GM19239 (cell line): ENCODE results near the gene ANO8.
"Not testable (repeated sequence)": the region's sequence is repeated elsewhere in the genome, so short reads cannot be mapped to it uniquely, and the experiment has no call there.

Experiments
- DNase-seq: peaks from one replicate; pipeline ENCODE4 v3.0.0; 2011; ENCODE audit warnings: low spot score; ENCODE audit not compliant: insufficient read length
- FAIRE-seq: peaks from 2 replicates; lab custom pipeline; 2011; peaks lifted over from hg19 to GRCh38; lab: Jason Lieb, UNC

ANO8 gene

DNA sequence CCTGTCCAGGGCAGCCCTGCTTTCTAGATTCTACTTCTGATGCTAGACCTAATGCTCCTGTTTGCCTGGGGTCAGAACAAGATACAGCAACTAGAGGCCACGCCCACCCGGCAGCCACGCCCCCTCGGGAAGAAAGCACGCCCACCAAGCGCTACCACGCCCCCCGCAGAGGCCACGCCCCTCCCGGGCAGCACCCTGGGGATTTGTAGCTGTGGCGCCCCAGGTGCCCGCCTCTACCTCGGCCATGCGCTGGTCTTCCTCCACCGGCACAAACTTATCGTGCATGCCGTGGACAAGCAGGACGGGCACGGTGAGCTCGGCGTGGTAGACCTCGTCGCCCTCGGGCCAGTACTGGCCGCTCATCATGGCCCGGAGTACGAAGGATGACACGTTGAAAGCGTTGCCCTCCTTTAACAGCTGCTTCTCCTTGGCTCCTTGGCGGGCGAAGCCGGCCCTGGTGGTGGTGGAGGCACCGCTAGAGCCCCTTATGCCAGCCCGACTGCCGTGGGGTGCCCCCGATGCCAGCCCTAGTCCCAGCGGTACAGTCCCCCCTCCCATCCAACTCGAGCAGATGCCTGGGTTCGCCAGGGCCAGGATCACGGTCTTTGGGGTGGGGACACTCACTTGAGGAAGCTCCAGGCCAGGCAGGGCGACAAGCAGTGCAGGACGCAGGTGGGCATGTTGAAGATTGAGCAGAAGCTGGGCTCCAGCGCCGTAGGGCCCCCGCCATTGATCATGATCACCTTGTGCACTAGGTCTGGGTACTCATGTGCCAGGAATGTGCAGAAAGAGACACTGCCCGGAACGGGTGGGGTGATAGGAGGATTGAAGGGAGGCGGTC lies 40.4 kb downstream of the ANO8 start:
- peak; percentile 44 for DNase-seq
- FAIRE-seq, result no peak

DNA sequence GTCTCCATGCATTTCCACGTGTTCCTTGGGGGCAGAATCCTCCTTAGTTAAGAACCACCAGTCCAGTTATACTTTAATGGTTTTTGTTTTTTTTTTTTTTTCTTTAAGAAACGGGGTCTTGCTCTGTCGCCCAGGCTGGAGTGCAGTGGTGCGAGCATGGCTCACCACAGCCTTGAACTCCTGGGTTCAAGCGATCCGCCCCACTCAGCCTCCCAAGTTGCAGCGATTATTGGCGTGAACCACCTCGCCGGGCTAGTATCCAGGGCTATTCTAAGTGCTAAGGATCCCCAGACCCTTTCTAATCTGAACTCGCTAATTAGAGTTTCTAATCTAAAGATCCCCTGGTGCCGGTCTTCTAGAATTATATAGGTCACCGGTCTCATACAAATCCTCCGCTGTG lies 41.0 kb downstream of the ANO8 start:
- FAIRE-seq (no peak), DNase-seq (no peak)

DNA sequence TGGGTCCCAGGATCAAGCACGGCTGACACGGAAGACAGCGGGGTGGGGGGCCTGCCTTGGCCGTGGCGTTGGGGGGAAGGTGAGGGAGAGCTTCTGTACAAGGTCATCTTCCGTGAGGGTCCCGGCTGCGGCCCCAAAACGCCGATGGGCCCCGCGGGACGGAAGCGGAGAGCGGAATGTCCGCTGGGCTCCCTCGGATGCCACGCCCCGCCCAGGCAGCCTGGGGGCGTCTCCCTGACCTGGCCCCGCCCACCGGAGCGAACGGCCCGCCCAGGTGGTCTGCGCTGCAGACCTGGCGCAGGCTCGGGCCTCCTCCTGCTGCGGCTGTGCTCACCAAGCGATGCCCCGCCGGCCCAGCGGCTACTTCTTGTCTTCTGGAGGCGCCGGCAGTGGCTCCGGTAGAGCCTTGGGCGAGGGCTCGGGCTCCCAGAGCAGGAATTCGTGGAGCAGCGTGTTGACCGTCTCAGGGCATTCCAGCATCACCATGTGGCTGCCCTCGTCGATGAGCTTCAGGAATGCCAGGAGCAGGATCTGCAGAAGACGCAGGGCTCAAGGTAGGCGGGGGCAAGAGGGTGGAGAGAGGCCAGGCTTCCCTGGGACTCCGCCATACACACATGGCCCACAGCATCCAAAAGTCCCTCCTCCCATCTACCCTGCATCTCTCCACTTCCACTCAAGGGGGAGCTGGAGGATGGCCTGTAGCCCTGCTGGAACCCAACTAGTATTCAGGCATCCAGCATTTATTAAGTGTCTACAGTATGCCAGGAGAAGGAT lies 42.2 kb downstream of the ANO8 start:
- FAIRE-seq (peak; percentile 95), DNase-seq (peak; percentile 97)

- no peak for DNase-seq
- peak; percentile 78 for FAIRE-seq
Measured at GRCh38 chr19:17289489-17289888, 45.2 kb downstream of the ANO8 start.

GRCh38 chr19:17286752-17287151 lies 47.9 kb downstream of the ANO8 start:
- FAIRE-seq (no peak), DNase-seq (no peak)

GRCh38 chr19:17286263-17286662 lies 48.4 kb downstream of the ANO8 start:
- FAIRE-seq, result no peak

DNA sequence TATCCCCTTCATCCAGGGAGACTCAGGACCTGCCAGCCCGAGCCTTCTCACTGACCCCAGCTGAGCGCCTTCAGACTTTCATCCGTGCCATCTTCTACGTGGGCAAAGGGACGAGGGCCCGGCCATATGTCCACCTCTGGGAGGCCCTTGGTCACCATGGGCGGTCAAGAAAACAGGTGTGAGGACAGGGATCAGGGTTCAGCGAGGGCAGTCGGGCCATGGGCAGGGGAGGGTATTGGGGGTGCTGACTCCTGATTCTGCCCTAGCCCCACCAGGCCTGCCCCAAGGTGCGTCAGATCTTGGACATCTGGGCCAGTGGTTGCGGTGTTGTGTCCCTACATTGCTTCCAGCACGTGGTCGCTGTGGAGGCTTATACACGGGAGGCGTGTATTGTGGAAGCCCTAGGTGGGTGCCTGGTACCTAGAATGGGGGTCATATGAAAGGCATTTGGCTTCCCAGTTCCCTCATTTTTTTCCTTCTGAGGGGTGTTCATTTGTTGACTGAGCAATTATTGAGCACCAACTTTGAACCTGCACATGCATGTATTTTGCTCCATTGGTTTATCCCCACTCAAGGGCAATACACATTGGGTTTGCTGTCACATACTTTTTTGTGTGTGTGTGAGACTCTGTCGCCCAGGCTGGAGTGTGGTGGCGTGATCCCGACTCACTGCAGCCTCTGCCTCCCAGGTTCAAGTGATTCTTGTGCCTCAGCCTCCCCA lies 49.1 kb downstream of the ANO8 start:
- FAIRE-seq (no peak), DNase-seq (no peak)

More at GRCh38 chr19:17286263-17286662, 48.4 kb downstream of the ANO8 start:
- DNase-seq, result no peak

DNA sequence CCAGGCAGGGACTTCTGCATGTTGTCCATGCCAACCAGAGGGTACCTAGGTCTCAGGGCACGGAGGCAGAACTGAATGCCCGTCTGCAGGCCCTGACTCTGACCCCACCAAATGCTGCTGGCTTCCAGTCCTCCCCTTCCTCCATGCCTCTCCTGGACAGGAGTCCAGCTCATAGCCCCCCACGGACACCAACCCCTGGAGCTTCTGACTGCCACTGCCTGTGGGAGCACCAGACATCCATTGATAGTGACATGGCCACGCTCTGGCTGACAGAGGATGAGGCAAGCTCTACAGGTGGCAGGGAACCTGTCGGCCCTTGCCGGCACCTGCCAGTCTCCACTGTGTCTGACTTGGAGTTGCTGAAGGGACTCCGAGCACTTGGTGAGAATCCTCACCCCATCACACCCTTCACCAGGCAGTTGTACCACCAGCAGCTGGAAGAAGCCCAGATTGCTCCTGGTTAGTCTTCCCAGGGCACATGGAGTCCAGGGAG lies 51.1 kb downstream of the ANO8 start:
- FAIRE-seq, result no peak
- DNase-seq, result no peak

DNA sequence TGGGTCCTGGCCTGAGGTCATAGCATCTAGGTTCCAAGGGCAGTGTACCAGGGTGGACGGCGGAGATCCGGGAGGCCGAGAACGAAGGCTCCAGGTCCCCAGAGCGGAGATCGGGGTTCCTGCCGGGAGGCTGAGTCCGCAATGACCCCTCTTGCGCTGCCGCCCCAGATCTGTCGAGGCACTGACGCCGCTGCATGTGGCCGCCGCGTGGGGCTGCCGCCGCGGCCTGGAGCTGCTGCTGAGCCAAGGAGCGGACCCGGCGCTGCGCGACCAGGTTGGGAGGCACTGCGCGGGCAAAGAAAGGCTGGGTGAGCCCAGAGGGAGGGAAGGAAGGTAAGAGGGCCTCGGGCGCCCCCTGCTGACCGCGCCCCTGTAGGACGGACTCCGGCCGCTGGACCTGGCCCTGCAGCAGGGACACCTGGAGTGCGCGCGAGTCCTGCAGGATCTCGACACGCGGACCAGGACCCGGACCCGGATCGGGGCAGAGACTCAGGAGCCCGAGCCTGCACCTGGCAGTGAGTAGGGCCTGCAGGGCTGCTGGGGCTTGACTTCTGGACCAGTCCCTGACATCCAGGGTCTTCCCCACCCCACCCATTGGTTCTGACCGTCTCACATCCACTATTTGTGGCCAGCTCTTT lies 52.0 kb downstream of the ANO8 start:
- DNase-seq (peak; percentile 88), FAIRE-seq (peak; percentile 92)

- FAIRE-seq (peak; percentile 89), DNase-seq (no peak)
Measured at GRCh38 chr19:17281391-17282304, 53.0 kb downstream of the ANO8 start, which contains the start of gene ANKLE1. ANKLE1 (plus strand) TSS chr19:17281901; CDS start chr19:17281921, 20 bp downstream.

DNA sequence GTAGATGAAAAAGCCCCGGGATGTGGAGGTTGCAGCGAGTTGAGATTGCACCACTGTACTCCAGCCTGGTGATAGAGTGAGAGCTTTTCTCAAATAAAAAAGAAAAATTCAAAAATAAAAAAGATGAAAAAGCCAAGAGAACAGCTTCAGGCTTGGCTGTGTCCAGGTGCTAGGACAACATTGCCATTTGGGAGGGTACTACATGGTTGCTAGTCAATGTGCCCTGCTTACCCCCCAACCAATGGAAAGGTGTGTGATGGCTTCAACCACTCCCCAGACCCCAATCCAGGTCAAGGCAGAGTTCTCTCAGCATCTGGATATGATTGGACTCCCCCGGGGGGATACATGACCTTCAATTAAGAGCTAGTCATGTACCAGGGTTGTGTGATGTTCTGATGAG lies 55.2 kb downstream of the ANO8 start:
- FAIRE-seq, result no peak

DNA sequence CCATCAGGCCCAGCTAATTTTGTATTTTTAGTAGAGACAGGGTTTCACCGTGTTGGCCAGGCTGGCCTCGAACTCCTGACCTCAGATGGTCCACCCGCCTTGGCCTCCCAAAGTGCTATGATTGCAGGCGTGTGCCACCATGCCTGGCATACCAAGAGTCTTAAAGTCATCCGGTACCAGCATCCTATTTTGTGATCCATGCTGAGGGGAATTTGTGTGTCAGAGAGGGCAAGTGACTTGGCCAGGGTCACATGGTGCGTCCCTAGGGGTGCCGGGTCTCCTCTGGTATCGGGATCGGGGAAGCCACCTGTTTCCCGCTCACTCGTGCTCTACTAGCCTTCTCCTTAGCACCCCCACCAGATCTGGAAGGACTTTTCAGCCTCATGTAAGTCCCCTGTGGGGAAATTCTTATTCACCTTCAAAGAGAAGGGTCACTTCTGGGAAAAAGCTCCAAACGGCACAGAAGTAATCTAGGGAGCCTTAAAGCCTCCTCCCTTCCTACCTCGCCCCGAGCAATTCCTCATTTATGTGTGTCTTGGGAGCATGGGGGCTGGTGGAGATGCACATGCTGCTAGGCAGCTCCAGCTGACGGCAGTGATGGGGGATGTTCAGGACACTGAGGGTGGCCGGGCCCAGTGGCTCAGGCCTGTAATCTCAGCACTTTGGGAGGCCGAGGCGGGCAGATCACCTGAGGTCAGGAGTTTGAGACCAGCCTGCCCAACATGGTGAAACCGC lies 59.0 kb downstream of the ANO8 start:
- FAIRE-seq (no peak), DNase-seq (no peak)

More for the DNA sequence above, 55.2 kb downstream of the ANO8 start:
- DNase-seq, result no peak

DNA sequence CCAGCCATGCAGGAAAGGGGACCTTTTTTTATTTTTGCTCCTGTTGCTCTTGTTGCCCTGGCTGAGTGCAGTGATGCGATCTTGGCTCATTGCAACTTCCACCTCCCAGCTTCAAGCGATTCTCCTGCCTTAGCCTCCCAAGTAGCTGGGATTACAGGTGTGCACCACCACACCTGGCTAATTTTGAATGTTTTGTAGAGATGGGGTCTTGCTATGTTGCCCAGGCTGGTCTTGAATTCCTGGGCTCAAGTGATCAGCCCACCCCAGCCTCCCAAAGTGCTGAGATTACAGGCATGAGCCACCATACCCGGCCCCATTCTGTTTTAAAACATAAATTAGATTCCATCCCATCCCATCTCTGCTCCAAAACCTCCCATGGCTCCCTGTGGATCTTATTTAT lies 59.8 kb downstream of the ANO8 start:
- not testable (repeated sequence) for FAIRE-seq, DNase-seq
